ENCODE measurements around the gene ZNF230. TPM values are rescaled to one million over a fixed set of nuclear protein-coding genes. Genes with fewer than 3 reads are reported as not detected.
A peak's percentile ranks its signal among the peaks of the same experiment; 100 is the strongest.

The ZNF230 gene
- total and polyA plus RNA-seq, 2 of the 4 experiments (the other 2 are of a cell fraction) = 1.5 to 3.4 TPM

DNA sequence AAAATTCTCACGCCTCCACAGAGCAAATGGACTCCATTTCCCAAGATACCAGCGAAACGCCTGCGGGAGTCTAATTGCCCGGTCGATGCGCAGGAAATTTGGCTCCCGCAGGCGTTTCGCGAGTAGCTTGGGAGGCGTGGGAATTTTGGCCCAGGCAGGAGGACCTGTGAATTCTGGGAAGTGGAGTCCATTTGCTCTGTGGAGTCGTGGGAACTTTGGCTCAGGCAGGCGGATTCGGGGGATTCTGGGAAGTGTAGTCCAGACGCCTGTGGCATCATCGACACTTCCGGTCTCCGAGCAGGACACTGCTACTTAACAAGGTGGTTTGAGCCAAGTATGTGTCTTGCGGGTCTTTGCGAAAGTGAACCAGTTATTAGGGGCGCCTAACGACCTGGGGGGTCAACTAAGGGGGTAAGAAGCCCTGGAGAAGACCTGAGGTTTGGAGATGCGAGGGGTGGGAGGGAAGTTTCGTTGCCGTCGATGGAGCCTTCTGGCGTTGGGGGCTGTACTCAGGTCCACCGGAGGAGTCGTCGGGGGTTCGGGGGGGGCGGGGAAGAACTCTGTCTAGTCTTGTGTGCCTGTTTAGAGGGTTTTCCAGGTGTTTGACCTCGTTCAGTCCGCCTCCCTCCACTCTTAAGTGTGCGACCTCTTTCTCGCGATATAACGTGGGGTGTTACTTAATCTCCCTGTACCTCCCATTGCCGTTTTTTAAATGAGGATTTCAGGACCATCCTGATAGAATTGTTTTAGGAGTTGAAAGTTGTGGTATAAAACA, 18.7 kb upstream of the ZNF230 start, which contains the start of gene ZNF155:
Gene ZNF155 (plus strand): TSS at position 277 of the 775 bp plus-strand sequence. CDS start 4,356 bp downstream, outside the sequence.
- H3K79me1 ChIP-seq (ENCODE audit: low read depth in 1 of 2, low read length in 2 of 2) = peaks cover 6 to 27% of the 10 kb centered on the region in 2 experiments; a peak in 3 of 4 replicates
- H3K9me3 ChIP-seq (ENCODE audit: control insufficient read depth, insufficient read depth, low read length) = peaks cover 2% of the 10 kb centered on the region; the same call in 1 of the 2 replicates
- no peaks in the 10 kb centered on the region for H3K4me1 ChIP-seq (ENCODE audit: control insufficient read depth, insufficient read depth, low read length)
- H3K27me3 ChIP-seq (ENCODE audit: control insufficient read depth, insufficient read depth, low read length) = no peaks in the 10 kb centered on the region
- H4K20me1 ChIP-seq (ENCODE audit: insufficient read depth, low read length) = no peaks in the 10 kb centered on the region
- H2BK15ac ChIP-seq (ENCODE audit: low read depth, low read length) = no peak within 1 kb of the TSS
- dilution Hi-C loops (cut with HindIII; ENCODE audit: low sequenced_read_pairs, unreplicated experiment) = no loop called here
- no peak within 1 kb of the TSS for H2BK20ac ChIP-seq (ENCODE audit: low read depth, low read length)
- 0% methylated on average over 5 of the region's 40 CpGs; no CpG with 5 or more reads in 1 of the 2 experiments for WGBS, 2 experiments (ENCODE audit: extremely low coverage in 2 of 2, insufficient read length in 1 of 2)
- in situ Hi-C loops (cut with MboI; ENCODE audit: low sequenced_read_pairs) = no loop called here
- no peak within 1 kb of the TSS for H3K56ac ChIP-seq (ENCODE audit: extremely low read depth, insufficient read depth, low read length)
- peak within 1 kb of the TSS; percentile 79 for H2AK9ac ChIP-seq (replicated peaks; ENCODE audit: low read depth, low read length, poor library complexity)
- ChIA-PET CTCF (no interaction called here), POLR2A (ENCODE audit: unreplicated experiment) (interaction anchor here (0.6 kb wide), 1 partner anchor 245 kb away, joined by 3 read pairs; no protein-coding TSS in a partner anchor)
- ATAC-seq (ENCODE audit: low read depth) = peak; percentile 95
- peak within 1 kb of the TSS; percentile 79 for H3K4me3 ChIP-seq (ENCODE audit: insufficient read depth, low read depth, low read length)
- H2AK5ac ChIP-seq (ENCODE audit: low read depth, low read length) = no peak within 1 kb of the TSS
- peak within 1 kb of the TSS; percentile 96 for H3K4me2 ChIP-seq (ENCODE audit: low read depth, low read length)
- peak within 1 kb of the TSS; percentile 67 for H3K9ac ChIP-seq (ENCODE audit: low read depth, low read length)
- peak within 1 kb of the TSS; percentile 29; the same call in 1 of the 2 replicates for H2BK120ac ChIP-seq (ENCODE audit: low read depth, low read length)
- H3K23ac ChIP-seq (ENCODE audit: low read depth, low read length) = peak within 1 kb of the TSS; percentile 71; the same call in 1 of the 2 replicates
- peak within 1 kb of the TSS; percentile 62 for H3K27ac ChIP-seq (ENCODE audit: insufficient read depth, low read length)
- H4K8ac ChIP-seq (ENCODE audit: low read depth in 2 of 2, low read length in 2 of 2) = peak within 1 kb of the TSS; percentile 4 to 94; a peak in 3 of 4 replicates
- H4K91ac ChIP-seq (ENCODE audit: insufficient read depth, low read depth, low read length) = peak within 1 kb of the TSS; percentile 77
- intact Hi-C loops (cut with micrococcal nuclease) = loop anchor here (1.0 kb wide), 1 partner anchor 49 kb away; the partner anchor contains the start of gene ZNF45
- no TSS peak for BruUV-seq (replicated peaks)
- H3K14ac ChIP-seq (replicated peaks; ENCODE audit: low read depth, low read length) = peak within 1 kb of the TSS; percentile 93
- peaks cover 3% of the 10 kb centered on the region for H3K36me3 ChIP-seq (ENCODE audit: control insufficient read depth, insufficient read depth, low read length)
- peak within 1 kb of the TSS; percentile 71 for H4K5ac ChIP-seq (ENCODE audit: low read depth, low read length)
- peak; percentile 97 for DNase-seq
- peak within 1 kb of the TSS; percentile 96 for H2AFZ ChIP-seq (replicated peaks; ENCODE audit: low read length, poor library complexity)
- peak within 1 kb of the TSS; percentile 80 for H3K4ac ChIP-seq (ENCODE audit: low read depth, low read length)
- no peaks in the 10 kb centered on the region for H3K9me1 ChIP-seq (ENCODE audit: insufficient read depth, low read length)
- H2BK5ac ChIP-seq (ENCODE audit: low read depth, low read length, poor library complexity, severe bottlenecking) = peak within 1 kb of the TSS; percentile 55
- H3K18ac ChIP-seq (ENCODE audit: low read depth, low read length) = peak within 1 kb of the TSS; percentile 28; the same call in 1 of the 2 replicates
- TF ChIP-seq CEBPB (IDR thresholded peaks at IDR 0.05; ENCODE audit: low read depth, low read length) (peak; percentile 82), SMC3 (IDR thresholded peaks at IDR 0.05; ENCODE audit: low read depth, low read length) (no peak), CHD1 (IDR thresholded peaks at IDR 0.05; ENCODE audit: low read depth, low read length) (no peak), MAZ (IDR thresholded peaks at IDR 0.05; ENCODE audit: borderline replicate concordance, low read depth, low read length) (peak; percentile 43; the same call in 1 of the 2 replicates), RFX5 (IDR thresholded peaks at IDR 0.05; ENCODE audit: low read depth, low read length) (no peak), MAFK (IDR thresholded peaks at IDR 0.05; ENCODE audit: low read depth, low read length) (no peak), FOS (IDR thresholded peaks at IDR 0.05; ENCODE audit: low read depth, low read length) (no peak), RCOR1 (IDR thresholded peaks at IDR 0.05; ENCODE audit: insufficient replicate concordance, low read length) (peak; percentile 14), MXI1 (IDR thresholded peaks at IDR 0.05; ENCODE audit: borderline replicate concordance, low read depth, low read length) (peak; percentile 73; the same call in 1 of the 2 replicates), NFE2L2 (IDR thresholded peaks at IDR 0.05; ENCODE audit: low read depth, low read length) (no peak)
- TF ChIP-seq, protein P1, sequence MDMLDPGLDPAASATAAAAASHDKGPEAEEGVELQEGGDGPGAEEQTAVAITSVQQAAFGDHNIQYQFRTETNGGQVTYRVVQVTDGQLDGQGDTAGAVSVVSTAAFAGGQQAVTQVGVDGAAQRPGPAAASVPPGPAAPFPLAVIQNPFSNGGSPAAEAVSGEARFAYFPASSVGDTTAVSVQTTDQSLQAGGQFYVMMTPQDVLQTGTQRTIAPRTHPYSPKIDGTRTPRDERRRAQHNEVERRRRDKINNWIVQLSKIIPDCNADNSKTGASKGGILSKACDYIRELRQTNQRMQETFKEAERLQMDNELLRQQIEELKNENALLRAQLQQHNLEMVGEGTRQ (IDR thresholded peaks at IDR 0.05; ENCODE audit: low read depth, low read length) = peak; percentile 15; the same call in 1 of the 2 replicates
- TF ChIP-seq, protein P2, sequence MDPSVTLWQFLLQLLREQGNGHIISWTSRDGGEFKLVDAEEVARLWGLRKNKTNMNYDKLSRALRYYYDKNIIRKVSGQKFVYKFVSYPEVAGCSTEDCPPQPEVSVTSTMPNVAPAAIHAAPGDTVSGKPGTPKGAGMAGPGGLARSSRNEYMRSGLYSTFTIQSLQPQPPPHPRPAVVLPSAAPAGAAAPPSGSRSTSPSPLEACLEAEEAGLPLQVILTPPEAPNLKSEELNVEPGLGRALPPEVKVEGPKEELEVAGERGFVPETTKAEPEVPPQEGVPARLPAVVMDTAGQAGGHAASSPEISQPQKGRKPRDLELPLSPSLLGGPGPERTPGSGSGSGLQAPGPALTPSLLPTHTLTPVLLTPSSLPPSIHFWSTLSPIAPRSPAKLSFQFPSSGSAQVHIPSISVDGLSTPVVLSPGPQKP (IDR thresholded peaks at IDR 0.05; ENCODE audit: borderline replicate concordance, low read depth, low read length) = no peak
- TF ChIP-seq, protein P3, sequence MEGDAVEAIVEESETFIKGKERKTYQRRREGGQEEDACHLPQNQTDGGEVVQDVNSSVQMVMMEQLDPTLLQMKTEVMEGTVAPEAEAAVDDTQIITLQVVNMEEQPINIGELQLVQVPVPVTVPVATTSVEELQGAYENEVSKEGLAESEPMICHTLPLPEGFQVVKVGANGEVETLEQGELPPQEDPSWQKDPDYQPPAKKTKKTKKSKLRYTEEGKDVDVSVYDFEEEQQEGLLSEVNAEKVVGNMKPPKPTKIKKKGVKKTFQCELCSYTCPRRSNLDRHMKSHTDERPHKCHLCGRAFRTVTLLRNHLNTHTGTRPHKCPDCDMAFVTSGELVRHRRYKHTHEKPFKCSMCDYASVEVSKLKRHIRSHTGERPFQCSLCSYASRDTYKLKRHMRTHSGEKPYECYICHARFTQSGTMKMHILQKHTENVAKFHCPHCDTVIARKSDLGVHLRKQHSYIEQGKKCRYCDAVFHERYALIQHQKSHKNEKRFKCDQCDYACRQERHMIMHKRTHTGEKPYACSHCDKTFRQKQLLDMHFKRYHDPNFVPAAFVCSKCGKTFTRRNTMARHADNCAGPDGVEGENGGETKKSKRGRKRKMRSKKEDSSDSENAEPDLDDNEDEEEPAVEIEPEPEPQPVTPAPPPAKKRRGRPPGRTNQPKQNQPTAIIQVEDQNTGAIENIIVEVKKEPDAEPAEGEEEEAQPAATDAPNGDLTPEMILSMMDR (conservative IDR thresholded peaks at IDR 0.05; ENCODE audit: low read depth, low read length) = no peak

Measured in IMR-90 (cell line).